ENCODE measurements around the gene MACF1.
"Not testable (repeated sequence)": the region's sequence is repeated elsewhere in the genome, so short reads cannot be mapped to it uniquely, and the experiment has no call there.

Gene MACF1

GRCh38 chr1:39494671-39495410 lies 290.3 kb downstream of the MACF1 start:
- DNase-seq (ENCODE audit: low read depth) = no peak
- no peak overlapping the region for H3K4me3 ChIP-seq (ENCODE audit: low read length)
- TF ChIP-seq, protein P1, sequence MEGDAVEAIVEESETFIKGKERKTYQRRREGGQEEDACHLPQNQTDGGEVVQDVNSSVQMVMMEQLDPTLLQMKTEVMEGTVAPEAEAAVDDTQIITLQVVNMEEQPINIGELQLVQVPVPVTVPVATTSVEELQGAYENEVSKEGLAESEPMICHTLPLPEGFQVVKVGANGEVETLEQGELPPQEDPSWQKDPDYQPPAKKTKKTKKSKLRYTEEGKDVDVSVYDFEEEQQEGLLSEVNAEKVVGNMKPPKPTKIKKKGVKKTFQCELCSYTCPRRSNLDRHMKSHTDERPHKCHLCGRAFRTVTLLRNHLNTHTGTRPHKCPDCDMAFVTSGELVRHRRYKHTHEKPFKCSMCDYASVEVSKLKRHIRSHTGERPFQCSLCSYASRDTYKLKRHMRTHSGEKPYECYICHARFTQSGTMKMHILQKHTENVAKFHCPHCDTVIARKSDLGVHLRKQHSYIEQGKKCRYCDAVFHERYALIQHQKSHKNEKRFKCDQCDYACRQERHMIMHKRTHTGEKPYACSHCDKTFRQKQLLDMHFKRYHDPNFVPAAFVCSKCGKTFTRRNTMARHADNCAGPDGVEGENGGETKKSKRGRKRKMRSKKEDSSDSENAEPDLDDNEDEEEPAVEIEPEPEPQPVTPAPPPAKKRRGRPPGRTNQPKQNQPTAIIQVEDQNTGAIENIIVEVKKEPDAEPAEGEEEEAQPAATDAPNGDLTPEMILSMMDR (conservative IDR thresholded peaks at IDR 0.05; ENCODE audit: low read length) = no peak

DNA sequence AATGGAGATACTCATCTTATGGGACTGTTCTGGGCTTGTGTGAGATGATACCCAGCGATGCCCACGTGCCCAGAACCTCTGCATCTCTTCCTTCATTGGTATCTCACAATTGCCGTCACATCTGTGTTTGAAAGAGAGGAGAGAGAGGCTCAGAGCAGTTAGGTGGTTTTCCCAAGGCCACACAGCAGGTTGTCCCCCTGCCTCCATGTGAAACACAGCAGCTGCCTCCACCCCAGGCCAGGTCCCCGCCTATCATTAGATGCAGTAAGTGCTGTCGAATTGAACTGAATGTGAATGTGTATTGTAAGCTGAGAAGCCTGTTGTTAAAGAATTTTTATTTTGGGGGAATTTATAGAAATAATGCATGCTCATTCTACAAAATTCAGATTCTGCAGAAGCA lies 292.0 kb downstream of the MACF1 start:
- DNase-seq (ENCODE audit: low read depth); H3K4me3 ChIP-seq (ENCODE audit: low read length): not testable (repeated sequence)

DNA sequence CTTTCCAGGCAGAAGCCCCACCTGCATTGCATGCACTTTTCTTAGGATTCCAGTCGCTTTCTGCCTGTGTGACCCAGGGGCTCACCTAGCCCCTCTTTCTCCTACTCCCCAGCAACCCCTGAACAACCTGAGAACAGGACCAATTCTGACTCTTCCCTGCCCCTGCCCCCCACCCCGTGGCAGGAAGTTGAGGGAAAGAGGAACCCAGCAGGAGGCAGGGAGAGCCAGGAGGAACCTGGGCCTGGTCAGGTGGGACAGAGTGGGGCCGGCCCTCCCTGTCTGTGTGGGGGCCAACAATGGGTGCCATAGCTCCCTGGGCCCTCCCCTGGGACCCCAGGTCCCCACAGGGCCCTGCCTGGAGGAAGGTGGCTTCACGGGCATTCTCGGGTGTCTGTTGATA lies 293.1 kb downstream of the MACF1 start:
- no peak for DNase-seq (ENCODE audit: low read depth)
- TF ChIP-seq, protein P1 (conservative IDR thresholded peaks at IDR 0.05; ENCODE audit: low read length) = no peak
- H3K4me3 ChIP-seq (ENCODE audit: low read length) = no peak overlapping the region

DNA sequence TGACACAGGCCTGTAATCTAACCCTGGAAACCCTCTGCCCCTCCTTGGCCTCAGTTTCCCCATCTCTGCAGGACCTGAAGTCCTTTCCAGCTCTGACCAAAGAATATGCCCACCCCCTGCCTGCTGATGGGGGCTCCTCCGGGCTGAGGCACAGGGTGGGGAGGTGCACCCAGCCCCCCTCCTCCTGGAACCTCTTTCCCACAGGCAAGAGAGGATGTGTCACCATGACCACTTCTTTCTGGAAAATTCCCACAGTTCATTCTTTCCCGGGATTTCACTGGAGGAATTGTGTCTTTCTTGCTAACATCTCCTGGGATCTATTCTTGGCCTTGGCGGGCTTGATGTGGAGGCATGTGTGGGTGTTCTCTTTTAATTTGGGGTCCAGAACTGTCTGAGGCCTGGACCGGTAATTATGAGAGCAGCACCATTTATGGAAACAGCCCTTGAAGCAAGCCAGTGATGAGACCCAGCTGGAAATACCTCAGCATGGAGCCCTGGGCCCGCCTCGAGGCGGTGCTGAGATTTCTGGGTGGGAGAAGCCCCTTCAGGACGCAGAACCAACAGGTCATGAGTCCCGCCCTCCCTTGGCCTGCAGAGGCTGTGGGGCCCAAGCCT lies 293.7 kb downstream of the MACF1 start:
- DNase-seq (ENCODE audit: low read depth); H3K4me3 ChIP-seq (ENCODE audit: low read length): not testable (repeated sequence)

GRCh38 chr1:39498821-39499220 lies 294.3 kb downstream of the MACF1 start:
- DNase-seq (ENCODE audit: low read depth); H3K4me3 ChIP-seq (ENCODE audit: low read length): not testable (repeated sequence)

- no peak overlapping the region for H3K4me3 ChIP-seq (ENCODE audit: low read length)
- TF ChIP-seq, protein P1 (conservative IDR thresholded peaks at IDR 0.05; ENCODE audit: low read length) = no peak
- no peak for DNase-seq (ENCODE audit: low read depth)
Measured at GRCh38 chr1:39499668-39500067, 295.2 kb downstream of the MACF1 start.

DNA sequence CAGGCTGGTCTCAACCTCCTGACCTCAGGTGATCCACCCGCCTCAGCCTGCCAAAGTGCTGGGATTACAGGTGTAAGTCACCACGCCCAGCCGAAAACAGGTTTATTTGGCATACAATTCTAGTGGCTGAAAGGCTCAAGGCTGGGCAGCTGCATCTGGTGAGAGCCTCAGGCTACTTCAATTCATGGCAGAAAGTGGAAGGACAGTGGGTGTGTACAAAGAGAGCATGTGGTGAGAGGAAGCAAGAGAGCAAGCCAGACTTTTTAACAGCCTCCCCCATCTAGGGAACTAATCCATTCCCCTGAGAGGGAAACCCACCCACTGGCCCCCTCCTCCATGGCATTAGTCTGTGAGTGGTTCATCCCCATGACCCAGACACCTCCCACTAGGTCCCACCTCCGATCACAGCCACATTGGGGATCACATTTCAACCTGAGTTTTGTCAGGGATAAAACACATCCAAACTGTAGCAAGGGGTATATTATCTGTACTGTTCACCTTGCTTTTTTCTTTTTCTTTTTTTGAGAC lies 296.4 kb downstream of the MACF1 start:
- no peak for DNase-seq (ENCODE audit: low read depth)
- no peak overlapping the region for H3K4me3 ChIP-seq (ENCODE audit: low read length)
- TF ChIP-seq, protein P1 (conservative IDR thresholded peaks at IDR 0.05; ENCODE audit: low read length) = no peak

- peak; percentile 81 for DNase-seq (ENCODE audit: low read depth)
- TF ChIP-seq, protein P1 (conservative IDR thresholded peaks at IDR 0.05; ENCODE audit: low read length) = no peak
- H3K4me3 ChIP-seq (ENCODE audit: low read length) = no peak overlapping the region
Measured at GRCh38 chr1:39501666-39502065, 297.2 kb downstream of the MACF1 start.

- not testable (repeated sequence) for H3K4me3 ChIP-seq (ENCODE audit: low read length); DNase-seq (ENCODE audit: low read depth)
Measured at GRCh38 chr1:39504436-39504835, 299.9 kb downstream of the MACF1 start.

Measured in AG10803 (cell line).